ENCODE measurements around the gene KCNAB3. TPM values are rescaled to one million over a fixed set of nuclear protein-coding genes. Genes with fewer than 3 reads are reported as not detected.

Gene KCNAB3
- polyA plus RNA-seq, 1 donor from 2014 or later: 5.6 TPM

- H3K79me2 ChIP-seq (replicated peaks; ENCODE audit: insufficient read depth, low read length): peaks cover 25% of the 10 kb centered on the region
- H3K36me3 ChIP-seq (ENCODE audit: insufficient read depth, low read length): peaks cover 4% of the 10 kb centered on the region
- no peaks in the 10 kb centered on the region for H3K27me3 ChIP-seq (ENCODE audit: insufficient read depth, low read depth, low read length)
- TF ChIP-seq REST (IDR thresholded peaks at IDR 0.05; ENCODE audit: borderline replicate concordance) (no peak), CTCF (IDR thresholded peaks at IDR 0.05; ENCODE audit: poor library complexity, severe bottlenecking) (no peak), RAD21 (conservative IDR thresholded peaks at IDR 0.05) (no peak), POLR2AphosphoS5 (IDR thresholded peaks at IDR 0.05) (no peak), MXI1 (conservative IDR thresholded peaks at IDR 0.05; ENCODE audit: poor library complexity, severe bottlenecking) (no peak), TAF1 (IDR thresholded peaks at IDR 0.05; ENCODE audit: low read depth) (no peak), EP300 (conservative IDR thresholded peaks at IDR 0.05; ENCODE audit: poor library complexity, severe bottlenecking) (no peak), EZH2 (IDR thresholded peaks at IDR 0.05; ENCODE audit: borderline replicate concordance, insufficient read depth, low read length, poor library complexity, severe bottlenecking) (no peak)
- no peak overlapping the region for H3K4me2 ChIP-seq (ENCODE audit: low read length)
- no peak overlapping the region for H3K9ac ChIP-seq (ENCODE audit: low read length)
- no peaks in the 10 kb centered on the region for H4K20me1 ChIP-seq (ENCODE audit: insufficient read depth)
- no peaks in the 10 kb centered on the region for H3K9me2 ChIP-seq (ENCODE audit: insufficient read depth, low read length)
- H2AFZ ChIP-seq (ENCODE audit: low read depth, low read length): no peak overlapping the region
- no peak overlapping the region for H3K4me3 ChIP-seq (ENCODE audit: low read length)
- no peaks in the 10 kb centered on the region for H3K9me3 ChIP-seq (ENCODE audit: low read length)
- H3F3A ChIP-seq (ENCODE audit: insufficient read depth, low read length, poor library complexity, severe bottlenecking): no peaks in the 10 kb centered on the region
- no peak overlapping the region for H3K27ac ChIP-seq (ENCODE audit: low read length)
Measured at GRCh38 chr17:7894226-7894625, 35.4 kb downstream of the KCNAB3 start.

GRCh38 chr17:7893187-7893880 lies 36.3 kb downstream of the KCNAB3 start:
- Histone ChIP-seq H3K27ac (ENCODE audit: low read length) (no peak overlapping the region), H4K20me1 (ENCODE audit: insufficient read depth) (no peaks in the 10 kb centered on the region), H3K27me3 (ENCODE audit: insufficient read depth, low read depth, low read length) (no peaks in the 10 kb centered on the region), H3K9ac (ENCODE audit: low read length) (no peak overlapping the region), H3K4me3 (ENCODE audit: low read length) (no peak overlapping the region), H3K79me2 (replicated peaks; ENCODE audit: insufficient read depth, low read length) (peaks cover 34% of the 10 kb centered on the region), H3F3A (ENCODE audit: insufficient read depth, low read length, poor library complexity, severe bottlenecking) (peaks cover 2% of the 10 kb centered on the region), H3K4me2 (ENCODE audit: low read length) (no peak overlapping the region), H2AFZ (ENCODE audit: low read depth, low read length) (no peak overlapping the region), H3K9me2 (ENCODE audit: insufficient read depth, low read length) (no peaks in the 10 kb centered on the region), H3K36me3 (ENCODE audit: insufficient read depth, low read length) (peaks cover 4% of the 10 kb centered on the region), H3K9me3 (ENCODE audit: low read length) (no peaks in the 10 kb centered on the region)
- TF ChIP-seq EZH2 (IDR thresholded peaks at IDR 0.05; ENCODE audit: borderline replicate concordance, insufficient read depth, low read length, poor library complexity, severe bottlenecking): no peak
- no peak for TF ChIP-seq MXI1 (conservative IDR thresholded peaks at IDR 0.05; ENCODE audit: poor library complexity, severe bottlenecking)
- TF ChIP-seq EP300 (conservative IDR thresholded peaks at IDR 0.05; ENCODE audit: poor library complexity, severe bottlenecking): no peak
- TF ChIP-seq RAD21 (conservative IDR thresholded peaks at IDR 0.05): no peak
- no peak for TF ChIP-seq TAF1 (IDR thresholded peaks at IDR 0.05; ENCODE audit: low read depth)
- TF ChIP-seq CTCF (IDR thresholded peaks at IDR 0.05; ENCODE audit: poor library complexity, severe bottlenecking): no peak
- no peak for TF ChIP-seq SMC3 (conservative IDR thresholded peaks at IDR 0.05; ENCODE audit: poor library complexity)
- no peak for TF ChIP-seq REST (IDR thresholded peaks at IDR 0.05; ENCODE audit: borderline replicate concordance)
- TF ChIP-seq POLR2AphosphoS5 (IDR thresholded peaks at IDR 0.05): no peak
